ENCODE results near the gene GLT6D1. TPM values are rescaled to one million over a fixed set of nuclear protein-coding genes. Genes with fewer than 3 reads are reported as not detected.
"Not testable (repeated sequence)": the region's sequence is repeated elsewhere in the genome, so short reads cannot be mapped to it uniquely, and the experiment has no call there.

Gene GLT6D1
- total RNA-seq, 1 donor from 2014 or later: not detected

GRCh38 chr9:135641745-135642144, 2.4 kb upstream of the GLT6D1 start:
- peaks cover 5% of the 10 kb centered on the region for H3K36me3 Mint-ChIP-seq (ENCODE audit: low read depth)
- H3K4me1 Mint-ChIP-seq: no peaks in the 10 kb centered on the region
- DNase-seq (no peak), ATAC-seq (ENCODE audit: low read depth) (no peak)
- H3K9me3 Mint-ChIP-seq: peaks cover 32% of the 10 kb centered on the region
- ChIA-PET CTCF (no interaction called here), POLR2A (no interaction called here)
- TF ChIP-seq CTCF (IDR thresholded peaks at IDR 0.05): no peak
- intact Hi-C loops (cut with micrococcal nuclease): no loop called here
- H3K27ac Mint-ChIP-seq: no peak overlapping the region
- no peak overlapping the region for H3K4me3 Mint-ChIP-seq
- peaks cover 11% of the 10 kb centered on the region for H3K27me3 Mint-ChIP-seq

- ChIA-PET CTCF (no interaction called here), POLR2A (no interaction called here)
- H3K27me3 Mint-ChIP-seq: peaks cover 16% of the 10 kb centered on the region
- DNase-seq (no peak), ATAC-seq (ENCODE audit: low read depth) (no peak)
- no peaks in the 10 kb centered on the region for H3K4me1 Mint-ChIP-seq
- intact Hi-C loops (cut with micrococcal nuclease): no loop called here
- H3K4me3 Mint-ChIP-seq: no peak overlapping the region
- peaks cover 28% of the 10 kb centered on the region for H3K9me3 Mint-ChIP-seq
- no peak for TF ChIP-seq CTCF (IDR thresholded peaks at IDR 0.05)
- H3K36me3 Mint-ChIP-seq (ENCODE audit: low read depth): peaks cover 4% of the 10 kb centered on the region
- no peak overlapping the region for H3K27ac Mint-ChIP-seq
These were observed 1.7 kb upstream of the GLT6D1 start for GRCh38 chr9:135641047-135641446.

GRCh38 chr9:135636930-135637530, 2.3 kb downstream of the GLT6D1 start:
- peaks cover 25% of the 10 kb centered on the region for H3K27me3 Mint-ChIP-seq
- H3K4me3 Mint-ChIP-seq; H3K27ac Mint-ChIP-seq; POLR2A ChIA-PET; H3K9me3 Mint-ChIP-seq; intact Hi-C loops (cut with micrococcal nuclease); DNase-seq; H3K4me1 Mint-ChIP-seq; H3K36me3 Mint-ChIP-seq (ENCODE audit: low read depth); CTCF ChIA-PET; ATAC-seq (ENCODE audit: low read depth): not testable (repeated sequence)

GRCh38 chr9:135632841-135633240, 6.5 kb downstream of the GLT6D1 start:
- intact Hi-C loops (cut with micrococcal nuclease): no loop called here
- H3K27me3 Mint-ChIP-seq: peaks cover 17% of the 10 kb centered on the region
- no peaks in the 10 kb centered on the region for H3K36me3 Mint-ChIP-seq (ENCODE audit: low read depth)
- POLR2A ChIA-PET: no interaction called here
- CTCF ChIA-PET: no interaction called here
- ATAC-seq (ENCODE audit: low read depth) (no peak), DNase-seq (no peak)
- H3K9me3 Mint-ChIP-seq: peaks cover 10% of the 10 kb centered on the region
- no peaks in the 10 kb centered on the region for H3K4me1 Mint-ChIP-seq
- no peak overlapping the region for H3K4me3 Mint-ChIP-seq
- no peak for TF ChIP-seq CTCF (IDR thresholded peaks at IDR 0.05)
- no peak overlapping the region for H3K27ac Mint-ChIP-seq

- peaks cover 15% of the 10 kb centered on the region for H3K9me3 Mint-ChIP-seq
- POLR2A ChIA-PET: no interaction called here
- TF ChIP-seq CTCF (IDR thresholded peaks at IDR 0.05): no peak
- DNase-seq (no peak), ATAC-seq (ENCODE audit: low read depth) (no peak)
- CTCF ChIA-PET: no interaction called here
- intact Hi-C loops (cut with micrococcal nuclease): no loop called here
- no peak overlapping the region for H3K4me3 Mint-ChIP-seq
- H3K27me3 Mint-ChIP-seq: peaks cover 12% of the 10 kb centered on the region
- no peak overlapping the region for H3K27ac Mint-ChIP-seq
- no peaks in the 10 kb centered on the region for H3K4me1 Mint-ChIP-seq
- H3K36me3 Mint-ChIP-seq (ENCODE audit: low read depth): no peaks in the 10 kb centered on the region
These were observed 15.1 kb downstream of the GLT6D1 start for GRCh38 chr9:135624282-135624681.

- H3K27me3 Mint-ChIP-seq: peaks cover 13% of the 10 kb centered on the region
- DNase-seq (no peak), ATAC-seq (ENCODE audit: low read depth) (no peak)
- no peaks in the 10 kb centered on the region for H3K36me3 Mint-ChIP-seq (ENCODE audit: low read depth)
- POLR2A ChIA-PET: no interaction called here
- CTCF ChIA-PET: no interaction called here
- no peak overlapping the region for H3K27ac Mint-ChIP-seq
- no peaks in the 10 kb centered on the region for H3K4me1 Mint-ChIP-seq
- no peak for TF ChIP-seq CTCF (IDR thresholded peaks at IDR 0.05)
- intact Hi-C loops (cut with micrococcal nuclease): no loop called here
- H3K9me3 Mint-ChIP-seq: peaks cover 11% of the 10 kb centered on the region
- H3K4me3 Mint-ChIP-seq: no peak overlapping the region
These were observed 16.8 kb downstream of the GLT6D1 start for GRCh38 chr9:135622415-135623020.

Measured in activated B cell treated with CpG ODN at 0.5 μM for 24 hours (primary cell).